HG03460 (cell line): ENCODE data around the gene GRB14.

ENCODE experiments used
- ATAC-seq: cut with Tn5 transposase; IDR thresholded peaks from one replicate; pipeline ENCODE4 v1.9.1; 2021; ENCODE audit not compliant: unreplicated experiment

GRB14 gene

GRCh38 chr2:164617466-164617865, 3.8 kb downstream of the GRB14 start:
- no peak for ATAC-seq

DNA sequence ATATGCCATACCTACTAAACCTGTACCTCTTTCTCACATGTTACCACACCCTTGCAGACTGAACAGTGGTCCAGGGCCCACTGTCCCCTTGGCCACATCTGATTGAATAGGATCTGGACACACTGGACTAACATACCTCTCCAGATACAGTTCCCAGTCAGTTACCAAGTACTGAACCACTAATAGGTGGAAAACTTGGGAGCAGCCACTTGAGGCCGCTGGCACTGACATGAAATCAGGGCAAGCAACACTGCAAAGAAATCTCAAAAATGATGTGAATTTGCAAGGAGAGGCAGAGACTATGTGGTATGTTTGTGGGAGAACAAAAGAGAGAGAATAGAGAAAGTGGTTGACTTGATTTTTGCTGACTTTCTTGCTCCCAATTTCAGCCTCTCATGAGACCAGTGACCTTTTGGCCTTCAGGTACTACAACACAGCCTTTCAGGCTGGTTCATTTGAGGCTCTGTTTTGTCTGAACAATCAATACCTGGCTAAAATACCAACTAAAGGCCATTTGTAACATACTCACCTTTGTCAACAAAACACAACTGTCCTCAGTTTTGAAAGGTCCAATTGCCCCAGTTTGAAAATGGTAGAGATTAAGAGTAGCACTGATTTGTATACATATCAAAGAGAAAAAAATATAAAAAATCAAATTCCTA, 7.8 kb downstream of the GRB14 start:
- ATAC-seq = no peak

DNA sequence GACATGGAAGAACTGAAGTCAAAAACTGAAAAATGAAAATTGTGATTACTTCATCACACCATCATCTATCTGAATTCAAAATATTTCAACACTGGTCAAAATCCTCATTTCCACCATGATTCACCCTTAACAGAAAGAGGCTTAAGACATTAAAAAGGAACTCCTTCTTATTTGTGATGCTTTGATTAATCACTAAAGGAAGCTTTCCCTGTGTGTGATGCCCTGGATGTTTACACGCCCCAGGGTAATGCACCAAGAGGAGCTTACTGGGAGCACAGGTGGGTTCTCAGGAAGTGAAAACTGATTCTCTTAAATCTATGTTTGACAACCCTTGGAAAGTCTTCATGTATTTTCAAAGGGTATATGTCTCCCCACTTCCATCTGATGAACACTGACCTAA, 11.5 kb downstream of the GRB14 start:
- no peak for ATAC-seq

DNA sequence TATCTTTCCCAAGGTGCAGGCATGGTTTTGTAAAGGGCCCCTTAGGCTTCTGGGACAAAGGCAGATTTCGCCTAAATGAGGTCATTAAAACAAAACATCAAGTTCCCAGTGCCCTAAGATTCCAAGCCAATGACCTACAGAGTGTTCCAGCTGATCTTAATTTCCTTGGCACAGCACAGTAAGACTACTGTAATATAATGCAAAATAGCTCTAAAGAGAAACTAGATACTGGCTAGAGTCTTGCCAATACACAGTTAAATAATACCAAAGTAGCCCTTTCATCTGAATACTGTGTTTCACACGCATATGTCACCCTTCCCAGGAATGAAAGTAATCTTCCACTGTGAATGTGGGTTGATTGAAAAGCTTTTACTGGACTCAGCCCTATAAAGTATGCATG, 14.7 kb downstream of the GRB14 start:
- ATAC-seq = no peak

GRCh38 chr2:164605295-164605694, 16.0 kb downstream of the GRB14 start:
- ATAC-seq = no peak

- no peak for ATAC-seq
These were observed 20.5 kb downstream of the GRB14 start for GRCh38 chr2:164600763-164601162.

GRCh38 chr2:164599954-164600589, 21.2 kb downstream of the GRB14 start:
- peak; percentile 97 for ATAC-seq

- no peak for ATAC-seq
These were observed 23.3 kb downstream of the GRB14 start for GRCh38 chr2:164597983-164598382.

DNA sequence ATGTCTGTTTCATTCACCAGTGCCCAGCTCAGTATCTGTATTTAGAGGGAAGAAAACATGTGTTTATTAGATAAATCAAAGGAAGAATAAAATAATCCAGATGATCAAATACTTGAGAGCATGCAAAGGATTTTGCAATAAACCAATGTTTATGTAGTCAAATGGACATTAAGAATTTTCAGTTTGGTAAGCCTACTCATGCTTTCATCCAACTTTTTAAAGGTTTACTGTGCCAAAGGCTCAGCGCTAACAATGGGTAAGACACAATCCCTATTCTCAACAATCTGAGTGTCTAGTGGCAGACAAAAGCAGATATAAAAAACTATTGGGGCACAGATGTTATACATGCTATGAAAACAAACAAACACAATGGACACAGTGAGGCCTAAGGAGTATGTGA, 26.3 kb downstream of the GRB14 start:
- ATAC-seq = no peak

DNA sequence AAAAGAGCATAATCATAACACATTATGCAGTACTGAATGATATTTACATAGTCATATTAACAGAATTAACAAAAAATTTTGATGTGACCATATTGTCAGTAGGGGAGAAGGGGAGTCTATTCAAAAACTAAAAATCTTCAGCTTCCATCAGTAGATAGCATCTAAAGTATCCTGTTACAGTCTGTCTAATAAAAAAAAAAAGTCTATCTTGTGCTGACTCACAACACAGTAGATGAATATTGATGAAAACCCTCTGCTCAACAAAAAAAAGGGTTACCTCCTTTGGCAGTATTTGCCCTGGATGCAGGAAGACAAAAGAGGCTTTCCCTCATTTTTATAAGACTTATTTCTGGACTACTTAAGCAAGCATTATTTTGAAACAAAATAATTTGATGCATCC, 27.3 kb downstream of the GRB14 start:
- ATAC-seq = no peak

DNA sequence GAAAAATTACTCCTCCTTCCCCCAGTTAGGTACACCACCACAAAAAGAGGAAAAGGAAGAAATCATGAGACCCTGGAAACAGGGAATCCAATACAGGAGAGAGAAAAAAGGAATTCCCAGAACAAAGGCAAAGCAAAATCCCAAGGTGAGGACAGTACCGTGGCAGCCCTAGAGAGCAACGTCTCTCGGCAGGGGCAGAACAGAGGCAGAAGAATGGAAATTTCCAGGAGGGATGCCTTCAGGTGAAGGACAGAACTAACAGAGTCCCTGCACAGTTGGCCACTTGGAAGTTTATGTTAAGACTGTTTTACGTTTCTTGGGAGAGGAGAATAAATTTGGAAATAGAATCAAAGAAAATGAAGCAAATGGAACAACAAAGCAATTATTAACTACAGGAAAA, 27.7 kb downstream of the GRB14 start:
- no peak for ATAC-seq

DNA sequence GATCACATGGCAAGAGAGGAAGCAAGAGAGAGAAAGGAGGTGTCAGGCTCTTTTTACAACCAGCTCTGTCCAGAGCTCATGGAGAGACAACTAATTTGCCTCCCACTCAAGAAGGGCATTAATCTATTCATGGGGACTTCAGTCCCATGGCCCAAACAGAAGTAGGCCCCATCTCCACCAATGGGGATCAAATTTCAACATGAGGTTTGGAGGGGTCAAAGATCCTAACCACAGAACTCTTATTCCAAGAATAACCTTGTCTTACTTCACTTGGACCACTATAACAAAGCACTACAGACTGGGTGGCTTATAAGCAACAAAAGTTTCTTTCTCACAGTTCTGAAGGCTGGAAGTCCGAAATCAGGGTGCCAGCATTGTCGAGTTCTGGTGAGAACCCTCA, 31.8 kb downstream of the GRB14 start:
- ATAC-seq = no peak

DNA sequence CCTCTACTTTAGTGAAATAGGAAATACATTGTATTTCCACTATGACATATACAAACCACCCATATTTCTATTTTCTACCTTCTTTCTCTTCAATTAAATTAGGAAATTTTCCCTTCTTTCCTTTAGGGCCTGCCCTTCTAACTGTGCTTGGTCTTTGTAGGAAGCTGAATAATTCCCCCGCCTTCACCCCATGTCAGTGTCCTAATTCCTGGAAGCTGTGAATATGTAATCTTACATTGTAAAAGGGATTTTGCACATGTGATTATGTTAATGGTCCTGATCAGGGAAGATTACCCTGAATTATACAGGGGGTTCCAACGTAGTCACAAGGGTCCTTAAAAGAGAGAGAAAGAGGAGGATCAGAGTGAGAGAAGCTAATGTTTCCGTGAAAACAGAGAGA, 40.2 kb downstream of the GRB14 start:
- no peak for ATAC-seq

DNA sequence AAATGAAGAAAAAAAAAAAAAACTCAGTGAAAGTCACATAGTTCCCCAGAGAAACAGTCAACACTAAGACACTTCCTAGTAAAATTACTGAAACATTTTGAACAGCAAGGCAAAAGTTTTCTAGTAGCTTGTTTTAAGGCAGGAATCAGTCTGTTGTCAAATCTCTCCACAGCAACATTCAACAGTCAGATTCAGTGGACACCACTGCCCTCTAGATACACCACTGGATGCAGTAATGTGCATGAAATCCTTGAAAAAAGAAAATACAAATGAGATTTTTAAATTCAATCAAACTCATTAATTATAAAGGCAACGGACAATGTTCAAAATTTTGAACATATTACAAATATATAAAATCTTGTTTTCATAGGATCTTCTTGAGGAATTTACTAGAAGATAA, 46.4 kb downstream of the GRB14 start:
- no peak for ATAC-seq

- no peak for ATAC-seq
These were observed 50.8 kb downstream of the GRB14 start for GRCh38 chr2:164570475-164570874.

DNA sequence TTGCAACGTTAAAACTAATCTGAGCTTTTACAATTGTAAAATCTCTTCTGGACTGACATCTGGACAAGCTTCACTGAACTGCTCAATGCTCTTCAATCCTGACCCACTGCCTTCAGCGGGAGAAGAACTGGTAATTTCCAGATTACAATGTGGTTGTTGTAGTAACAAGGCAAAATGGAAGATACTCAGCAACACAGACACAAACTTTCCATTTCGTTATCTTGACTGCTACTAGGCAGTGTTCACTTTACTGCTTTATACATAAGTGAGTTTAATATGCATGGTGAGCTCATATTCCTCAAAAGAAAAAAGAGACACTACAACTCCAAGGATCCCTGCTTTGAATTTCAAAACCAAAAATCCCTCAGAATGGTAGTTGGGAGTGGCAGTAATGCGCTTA, 51.9 kb downstream of the GRB14 start:
- no peak for ATAC-seq

- ATAC-seq = no peak
These were observed 53.0 kb downstream of the GRB14 start for GRCh38 chr2:164568317-164568716.

GRCh38 chr2:164567335-164567989, 53.8 kb downstream of the GRB14 start:
- no peak for ATAC-seq

- no peak for ATAC-seq
These were observed 55.9 kb downstream of the GRB14 start for GRCh38 chr2:164565359-164565758.

DNA sequence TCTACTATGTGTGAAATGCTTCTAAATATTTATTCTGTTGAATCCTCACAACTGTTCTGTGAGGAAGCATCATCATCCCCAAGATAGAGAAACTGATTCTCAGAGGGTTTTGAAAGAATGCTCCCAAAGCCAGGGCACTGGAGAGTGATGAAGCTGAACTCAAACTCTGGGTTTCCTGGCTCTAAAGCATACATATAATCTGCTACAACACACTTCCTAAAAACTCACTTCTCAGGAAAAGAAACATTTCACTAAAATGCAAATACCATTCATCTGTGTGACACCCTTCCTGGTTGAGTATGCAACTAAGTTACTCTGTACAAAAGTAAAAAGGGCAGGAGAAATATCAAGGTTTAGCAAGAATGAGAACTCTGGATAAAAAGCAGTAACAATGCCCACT, 58.6 kb downstream of the GRB14 start:
- no peak for ATAC-seq

GRCh38 chr2:164561991-164562390, 59.3 kb downstream of the GRB14 start:
- ATAC-seq = no peak

DNA sequence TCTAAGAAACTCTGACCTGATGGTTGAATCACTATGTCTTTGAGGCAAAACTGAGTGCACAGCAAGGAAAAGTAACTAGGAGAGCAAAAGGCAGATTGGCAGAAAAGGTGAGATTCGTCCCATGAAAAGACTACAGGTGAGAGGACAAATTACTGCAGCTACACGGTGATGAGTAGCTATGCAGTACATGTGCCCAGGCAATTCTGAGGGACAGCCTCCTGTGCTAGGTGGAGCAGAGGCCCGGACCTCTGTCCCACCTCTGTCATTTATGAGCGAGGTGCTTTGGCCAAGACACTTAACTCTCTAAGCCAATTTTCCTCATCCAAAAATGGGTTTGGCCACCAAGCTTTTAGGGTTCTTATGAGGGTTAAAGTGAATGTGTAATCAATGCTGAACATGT, 59.9 kb downstream of the GRB14 start:
- ATAC-seq = no peak

DNA sequence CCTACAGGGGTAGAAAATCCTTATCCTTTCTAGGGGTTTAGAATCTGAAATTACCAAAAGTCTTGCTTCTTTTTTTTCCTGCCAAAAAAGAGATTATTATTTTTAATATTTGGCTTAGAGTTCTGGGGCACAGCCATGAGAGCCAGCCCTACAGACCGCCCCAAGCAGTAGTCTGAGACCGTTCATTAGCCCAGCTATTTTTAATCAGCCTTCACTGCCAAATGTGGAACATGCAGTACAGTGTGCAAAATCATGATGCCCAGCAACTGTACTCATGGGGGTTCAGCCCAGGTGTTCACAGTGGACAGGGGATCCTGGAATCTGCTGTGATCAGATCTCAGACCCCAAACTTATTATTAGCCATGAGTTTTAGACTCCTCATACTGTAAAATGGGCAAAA, 60.4 kb downstream of the GRB14 start:
- ATAC-seq = no peak
